GM21619 (cell line): ENCODE results near the gene CTCFL.

Source experiments
- ATAC-seq: cut with Tn5 transposase; IDR thresholded peaks from one replicate; pipeline ENCODE4 v1.9.1; 2021; ENCODE audit not compliant: unreplicated experiment

The CTCFL gene

DNA sequence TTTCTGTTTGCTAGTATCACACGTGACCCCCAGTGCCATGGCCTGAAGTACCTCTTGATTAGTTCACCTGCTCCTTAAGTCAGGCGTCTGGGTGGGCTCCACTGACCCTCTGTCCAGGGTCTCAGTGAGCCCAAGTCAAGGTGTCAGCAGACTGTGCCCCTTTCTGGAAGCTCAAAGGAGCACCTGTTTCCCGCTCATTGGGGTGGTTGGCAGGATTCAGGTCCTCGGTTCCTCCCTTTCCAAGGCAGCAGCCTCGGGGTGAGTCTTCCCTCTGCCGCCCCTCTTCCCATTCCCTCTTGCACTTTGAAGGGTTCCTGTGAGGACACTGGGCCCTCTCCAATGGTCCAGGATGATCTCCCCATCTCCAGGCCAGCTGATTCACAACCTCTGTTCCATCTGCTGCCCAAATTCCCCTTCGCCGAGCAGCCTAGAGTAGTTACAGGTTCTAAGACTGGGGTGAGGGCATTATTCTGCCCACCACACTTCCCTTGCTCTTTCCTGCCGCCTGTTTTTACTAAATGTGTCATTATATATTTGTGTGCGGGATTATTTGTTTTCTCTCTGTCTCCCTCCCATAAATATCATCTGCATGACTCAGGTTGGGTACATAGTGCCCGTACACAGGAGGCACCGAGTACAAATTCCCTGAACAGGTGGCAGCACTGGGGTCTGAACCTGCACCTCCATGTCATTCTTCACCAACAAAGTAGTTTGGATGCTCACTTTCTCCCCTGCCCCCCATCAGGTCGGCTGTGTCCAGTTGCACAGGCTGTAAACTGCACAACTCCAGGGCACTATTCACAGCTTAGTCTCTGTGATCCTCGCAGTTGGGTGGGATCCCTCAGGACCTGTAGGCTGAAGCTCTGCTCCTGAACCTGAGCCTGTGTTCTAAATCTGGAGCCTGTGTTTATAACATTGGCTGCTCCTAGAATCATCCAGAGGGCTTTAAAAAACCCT lies 75.3 kb downstream of the CTCFL start:
- no peak for ATAC-seq

DNA sequence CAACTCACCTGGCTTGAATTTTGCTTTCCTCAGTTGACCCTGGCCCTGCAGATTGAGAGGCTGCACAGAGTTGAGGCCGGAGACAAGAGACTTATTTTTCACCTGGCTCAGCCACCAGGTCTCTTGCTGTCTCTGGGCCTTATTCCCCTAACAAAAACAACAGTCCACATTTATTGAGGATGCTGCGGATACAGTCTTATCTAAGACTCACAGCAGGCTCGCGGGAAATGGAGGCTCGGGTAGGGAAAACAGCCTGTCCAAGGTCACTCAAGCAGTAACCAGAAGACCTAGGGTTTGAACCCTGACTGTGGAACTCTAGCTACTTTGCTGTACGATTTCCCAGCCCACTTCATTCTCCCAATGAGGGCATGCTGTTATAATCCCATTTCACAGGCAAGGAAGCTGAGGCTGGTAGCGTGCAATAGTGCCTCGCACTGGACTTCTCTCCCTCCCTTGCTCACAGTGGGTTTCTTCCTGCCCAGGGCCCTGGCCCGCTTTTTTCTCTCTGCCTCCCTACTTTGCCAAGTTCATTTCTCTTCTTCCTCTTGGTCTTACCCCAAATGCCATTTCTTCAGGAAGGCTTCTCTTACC lies 76.1 kb downstream of the CTCFL start:
- no peak for ATAC-seq
